Epidermal melanocyte (primary cell): ENCODE data around the gene ALCAM.
"Not testable (repeated sequence)": the region's sequence is repeated elsewhere in the genome, so short reads cannot be mapped to it uniquely, and the experiment has no call there.

ENCODE experiments used
- DNase-seq: peaks from one replicate; pipeline ENCODE4 v3.0.0; 2011; ENCODE audit warnings: low spot score; ENCODE audit not compliant: insufficient read length

ALCAM gene

GRCh38 chr3:105584003-105584790 is 217.5 kb downstream of the ALCAM start:
- no peak for DNase-seq

DNA sequence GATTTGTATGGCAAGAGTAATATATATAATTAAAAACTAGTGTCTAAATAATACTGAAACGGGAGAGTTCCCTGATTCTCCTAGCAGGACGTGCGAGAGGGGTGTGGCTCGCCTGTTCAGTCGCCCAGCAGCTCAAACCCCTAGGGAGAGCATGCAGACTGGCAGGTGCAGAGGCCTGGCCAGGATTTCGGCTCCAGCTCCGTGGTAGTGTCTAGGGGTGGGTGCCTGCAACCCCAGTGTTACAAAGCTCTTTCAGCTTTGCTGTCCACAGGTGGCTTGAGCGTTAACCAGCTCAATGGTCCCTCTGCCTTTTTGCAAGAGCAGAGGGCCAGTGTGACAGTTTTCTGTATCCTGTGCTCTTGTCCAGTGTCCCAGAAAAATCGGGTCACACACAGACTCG is 226.6 kb downstream of the ALCAM start:
- DNase-seq, result no peak

- DNase-seq, result no peak
Measured at GRCh38 chr3:105594219-105594618, 227.5 kb downstream of the ALCAM start.

DNA sequence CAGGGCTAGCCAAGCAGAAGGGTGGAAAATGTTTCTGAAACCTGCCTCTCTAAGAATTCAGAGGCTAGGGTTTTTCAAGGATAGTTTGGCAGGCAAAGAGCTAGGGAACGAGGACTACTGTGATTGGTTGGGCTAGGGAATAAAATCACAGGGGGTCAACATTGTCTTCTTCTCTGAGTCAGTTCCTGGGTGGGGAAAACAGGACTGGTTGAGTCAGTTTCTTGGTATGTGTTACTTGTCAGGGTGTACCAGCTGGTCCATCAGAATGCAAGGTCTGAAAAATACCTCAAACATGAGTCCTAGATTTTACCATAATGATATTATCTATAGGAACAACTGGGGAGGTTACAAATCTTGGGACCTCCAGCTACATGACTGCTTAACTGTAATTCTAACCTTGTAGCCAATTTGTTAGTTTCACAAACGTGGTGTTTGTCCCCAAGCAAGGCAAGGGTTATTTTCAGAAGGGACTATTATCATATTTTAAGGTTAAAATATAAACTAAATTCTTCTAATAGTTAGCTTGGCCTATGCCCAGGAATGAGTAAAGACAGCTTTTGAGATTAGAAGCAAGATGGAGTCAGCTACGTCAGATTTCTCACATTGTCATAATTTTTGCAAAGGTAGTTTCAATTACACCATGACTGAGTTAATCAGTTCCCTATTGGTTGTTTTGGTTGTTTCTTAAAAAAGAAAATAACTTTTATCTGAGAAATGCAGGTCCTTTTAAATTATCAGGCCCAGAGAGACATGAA is 231.5 kb downstream of the ALCAM start:
- DNase-seq, result no peak

- DNase-seq, result no peak
Measured at GRCh38 chr3:105599350-105599749, 232.6 kb downstream of the ALCAM start.

- DNase-seq, result not testable (repeated sequence)
Measured at GRCh38 chr3:105601756-105602155, 235.0 kb downstream of the ALCAM start.

DNA sequence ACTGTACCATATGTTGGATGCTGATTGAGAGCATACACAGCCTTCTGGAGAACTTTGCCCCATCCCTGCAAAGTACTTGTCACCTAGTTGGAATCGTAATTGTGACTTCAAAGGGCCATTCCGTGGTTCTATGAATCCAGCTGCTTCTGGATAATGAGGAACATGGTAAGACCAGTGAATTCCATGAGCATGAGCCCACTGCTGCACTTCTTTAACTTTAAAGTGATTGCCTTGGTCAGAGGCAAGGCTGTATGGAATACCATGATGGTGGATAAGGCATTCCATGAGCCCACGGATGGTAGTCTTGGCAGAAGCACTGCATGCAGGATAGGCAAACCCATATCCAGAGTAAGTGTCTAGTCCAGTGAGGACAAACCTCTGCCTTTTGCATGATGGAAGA is 235.6 kb downstream of the ALCAM start:
- DNase-seq, result not testable (repeated sequence)

DNA sequence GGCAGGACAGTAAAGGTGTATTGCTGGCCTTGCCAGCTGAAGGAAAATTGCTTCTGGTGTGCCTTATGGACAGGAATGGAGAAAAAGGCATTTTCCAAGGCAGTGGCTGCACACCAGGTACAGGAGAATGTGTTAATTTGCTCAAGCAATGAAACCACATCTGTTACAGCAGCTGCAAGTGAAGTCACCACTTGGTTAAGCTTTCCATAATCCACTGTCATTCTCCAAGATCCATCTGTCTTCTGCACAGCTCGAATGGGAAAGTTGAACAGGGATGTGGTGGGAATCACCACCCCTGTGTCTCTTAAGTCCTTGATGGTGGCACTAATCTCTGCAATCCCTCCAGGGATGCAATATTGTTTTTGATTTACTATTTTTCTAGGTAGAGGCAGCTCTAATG is 236.8 kb downstream of the ALCAM start:
- not testable (repeated sequence) for DNase-seq

DNA sequence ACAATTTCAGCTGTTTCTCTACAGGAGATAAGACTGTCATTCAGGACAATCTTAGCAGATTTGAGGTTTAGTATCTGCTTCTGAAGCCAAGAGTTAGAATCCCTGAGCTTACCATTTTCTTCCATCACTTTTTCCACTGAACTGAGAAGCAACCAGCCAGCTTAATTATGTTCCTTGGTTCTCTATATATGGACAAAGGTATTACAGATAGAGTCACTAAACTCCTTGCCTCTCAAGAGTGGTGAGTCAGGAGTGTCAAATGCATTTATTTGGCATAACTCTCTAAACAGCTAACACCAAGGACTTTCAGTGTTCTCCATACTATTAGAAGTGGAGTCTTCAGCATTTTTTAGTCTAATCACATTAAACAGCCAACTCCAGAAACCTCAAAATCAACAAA is 239.3 kb downstream of the ALCAM start:
- no peak for DNase-seq

GRCh38 chr3:105608623-105609022 is 241.9 kb downstream of the ALCAM start:
- DNase-seq, result no peak

GRCh38 chr3:105610473-105610872 is 243.8 kb downstream of the ALCAM start:
- DNase-seq, result no peak

- DNase-seq, result no peak
Measured at GRCh38 chr3:105611304-105612192, 244.8 kb downstream of the ALCAM start.

DNA sequence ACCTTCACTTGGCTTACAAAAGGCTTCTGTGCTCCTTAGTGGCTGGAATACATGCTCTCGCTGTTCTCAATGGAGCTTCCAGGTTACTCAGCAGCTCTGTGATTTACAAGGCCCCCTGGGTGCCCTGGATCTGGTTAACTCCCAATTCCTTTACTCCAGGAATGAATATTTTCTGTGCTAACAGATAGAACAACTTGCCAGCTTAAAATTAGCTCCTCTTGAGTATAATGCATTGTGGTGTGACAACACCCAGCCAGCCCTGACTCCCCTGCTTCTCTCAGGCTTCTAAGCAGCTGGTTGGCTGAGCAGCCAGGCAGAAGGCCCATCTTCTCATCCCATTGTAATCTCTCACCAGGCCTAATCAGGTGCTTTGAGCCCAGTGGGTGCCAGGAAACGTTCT is 246.4 kb downstream of the ALCAM start:
- no peak for DNase-seq

GRCh38 chr3:105614288-105615030 is 247.8 kb downstream of the ALCAM start:
- DNase-seq, result no peak

GRCh38 chr3:105615814-105616213 is 249.1 kb downstream of the ALCAM start:
- no peak for DNase-seq

GRCh38 chr3:105616374-105617121 is 249.8 kb downstream of the ALCAM start:
- no peak for DNase-seq

GRCh38 chr3:105618556-105618955 is 251.8 kb downstream of the ALCAM start:
- DNase-seq, result no peak

GRCh38 chr3:105619651-105620050 is 252.9 kb downstream of the ALCAM start:
- no peak for DNase-seq

- DNase-seq, result no peak
Measured at GRCh38 chr3:105620236-105620635, 253.5 kb downstream of the ALCAM start.

DNA sequence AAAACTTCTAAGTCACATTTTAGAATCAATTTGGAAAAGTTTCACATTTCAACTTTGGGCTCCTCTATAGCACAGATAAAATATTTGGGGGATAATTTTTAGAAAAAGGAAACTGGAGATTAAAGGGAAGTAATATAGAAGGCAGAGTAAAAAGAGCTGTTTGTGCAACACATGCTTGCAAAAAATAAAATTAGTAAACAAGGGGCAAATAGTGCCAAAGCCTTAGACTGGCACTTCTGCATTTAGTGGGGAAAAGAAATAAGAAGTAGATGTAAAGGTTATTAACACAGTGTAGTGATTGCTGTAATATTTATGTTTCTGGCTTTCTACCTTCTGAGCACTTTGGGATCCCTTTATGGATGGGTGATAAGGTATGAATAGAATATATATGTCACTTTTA is 255.5 kb downstream of the ALCAM start:
- no peak for DNase-seq
